ENCODE data around the gene TGM6. TPM values are rescaled to one million over a fixed set of nuclear protein-coding genes. Genes with fewer than 3 reads are reported as not detected.

The TGM6 gene
- polyA plus RNA-seq, 1 donor (not counting 4 experiments of a cell fraction or from before 2014, with no cell fraction given) = not detected

- no peak for DNase-seq (ENCODE audit: low read depth, low spot score)
- H3K36me3 ChIP-seq (ENCODE audit: control insufficient read depth in 2 of 2, extremely low read depth in 1 of 2, insufficient read depth in 2 of 2, low read length in 2 of 2) = no peaks in the 10 kb centered on the region
These were observed 1.0 kb upstream of the TGM6 start for GRCh38 chr20:2379511-2380229.

GRCh38 chr20:2381303-2381702 lies 602 bp downstream of the TGM6 start:
- Histone ChIP-seq H3K9me1 (ENCODE audit: control insufficient read depth, extremely low read depth, insufficient read depth, low read length) (no peaks in the 10 kb centered on the region), H3K79me2 (ENCODE audit: control insufficient read depth, insufficient read depth, low read length) (no peaks in the 10 kb centered on the region), H2AFZ (ENCODE audit: control insufficient read depth, low read length) (no peak overlapping the region), H3K4me2 (ENCODE audit: control insufficient read depth, extremely low read depth, insufficient read depth, low read depth, low read length) (no peak overlapping the region), H3K27ac (ENCODE audit: control insufficient read depth, insufficient read depth, low read length) (no peak overlapping the region), H3K4me1 (ENCODE audit: control insufficient read depth, extremely low read depth, insufficient read depth, low read length) (peaks cover 27% of the 10 kb centered on the region), H3K27me3 (ENCODE audit: control insufficient read depth, extremely low read depth, insufficient read depth, low read length) (no peaks in the 10 kb centered on the region), H3K9ac (ENCODE audit: control insufficient read depth, extremely low read depth, insufficient read depth, low read length) (no peak overlapping the region), H3K4me3 (ENCODE audit: control insufficient read depth in 2 of 3, extremely low read depth in 1 of 3, insufficient read depth in 2 of 3, low read depth in 1 of 3, low read length in 3 of 3) (no peak overlapping the region), H4K20me1 (ENCODE audit: control insufficient read depth, extremely low read depth, insufficient read depth, low read length) (no peaks in the 10 kb centered on the region), H3K9me3 (ENCODE audit: control insufficient read depth, low read depth, low read length) (no peaks in the 10 kb centered on the region), H3K36me3 (ENCODE audit: control insufficient read depth in 2 of 2, extremely low read depth in 1 of 2, insufficient read depth in 2 of 2, low read length in 2 of 2) (no peaks in the 10 kb centered on the region)
- TF ChIP-seq EZH2 (IDR thresholded peaks at IDR 0.05; ENCODE audit: low read length) (no peak), CTCF (optimal IDR thresholded peaks at IDR 0.05 in 1 of 3, IDR thresholded peaks at IDR 0.05 in 1 of 3, conservative IDR thresholded peaks at IDR 0.05 in 1 of 3; ENCODE audit: extremely low read depth in 1 of 3, insufficient read depth in 2 of 3, low read length in 3 of 3) (no peak)
- dilution Hi-C loops (cut with MboI; ENCODE audit: extremely low pct_ligation_motif_present, low sequenced_read_pairs) = no loop called here
- DNase-seq (ENCODE audit: low read depth, low spot score) (no peak), FAIRE-seq (no peak)

More at GRCh38 chr20:2379511-2380229, 1.0 kb upstream of the TGM6 start:
- TF ChIP-seq EZH2 (IDR thresholded peaks at IDR 0.05; ENCODE audit: low read length) (no peak), CTCF (optimal IDR thresholded peaks at IDR 0.05 in 1 of 3, IDR thresholded peaks at IDR 0.05 in 1 of 3, conservative IDR thresholded peaks at IDR 0.05 in 1 of 3; ENCODE audit: extremely low read depth in 1 of 3, insufficient read depth in 2 of 3, low read length in 3 of 3) (no peak)
- FAIRE-seq = no peak
- H3K27me3 ChIP-seq (ENCODE audit: control insufficient read depth, extremely low read depth, insufficient read depth, low read length) = no peaks in the 10 kb centered on the region
- no peaks in the 10 kb centered on the region for H3K79me2 ChIP-seq (ENCODE audit: control insufficient read depth, insufficient read depth, low read length)
- H3K4me1 ChIP-seq (ENCODE audit: control insufficient read depth, extremely low read depth, insufficient read depth, low read length) = peaks cover 13% of the 10 kb centered on the region
- H3K9ac ChIP-seq (ENCODE audit: control insufficient read depth, extremely low read depth, insufficient read depth, low read length) = no peak overlapping the region
- no peaks in the 10 kb centered on the region for H3K9me3 ChIP-seq (ENCODE audit: control insufficient read depth, low read depth, low read length)
- H3K4me3 ChIP-seq (ENCODE audit: control insufficient read depth in 2 of 3, extremely low read depth in 1 of 3, insufficient read depth in 2 of 3, low read depth in 1 of 3, low read length in 3 of 3) = no peak overlapping the region
- no peaks in the 10 kb centered on the region for H4K20me1 ChIP-seq (ENCODE audit: control insufficient read depth, extremely low read depth, insufficient read depth, low read length)
- no peak overlapping the region for H2AFZ ChIP-seq (ENCODE audit: control insufficient read depth, low read length)
- H3K9me1 ChIP-seq (ENCODE audit: control insufficient read depth, extremely low read depth, insufficient read depth, low read length) = no peaks in the 10 kb centered on the region
- H3K27ac ChIP-seq (ENCODE audit: control insufficient read depth, insufficient read depth, low read length) = no peak overlapping the region
- dilution Hi-C loops (cut with MboI; ENCODE audit: extremely low pct_ligation_motif_present, low sequenced_read_pairs) = no loop called here
- H3K4me2 ChIP-seq (ENCODE audit: control insufficient read depth, extremely low read depth, insufficient read depth, low read depth, low read length) = no peak overlapping the region

All from keratinocyte (primary cell).